Peyer's patch (tissue), 4 donors: Measurements from ENCODE around the gene FAM89A.
"Not testable (repeated sequence)": the region's sequence is repeated elsewhere in the genome, so short reads cannot be mapped to it uniquely, and the experiment has no call there.

Experiments
- POLR2A ChIP-seq, 2 donors: fragments of 450-650 bp; IDR thresholded peaks; one replicate each; pipeline ENCODE4 v1.5.1; 2017; ENCODE audit warnings: antibody characterized with exemption in 2 of 2, mild to moderate bottlenecking in 2 of 2, moderate library complexity in 2 of 2
- TF ChIP-seq, protein P1 (sequence below), 6 experiments: fragments of 450-650 bp in 4 of 6; fragments of 200-600 bp in 2 of 6; sonication (generic) in 1 of 6; IDR thresholded peaks; one replicate each; pipeline ENCODE4 v1.5.1; 2017 to 2019; ENCODE audit warnings: antibody characterized with exemption in 6 of 6, mild to moderate bottlenecking in 3 of 6, moderate library complexity in 1 of 6

DNA sequence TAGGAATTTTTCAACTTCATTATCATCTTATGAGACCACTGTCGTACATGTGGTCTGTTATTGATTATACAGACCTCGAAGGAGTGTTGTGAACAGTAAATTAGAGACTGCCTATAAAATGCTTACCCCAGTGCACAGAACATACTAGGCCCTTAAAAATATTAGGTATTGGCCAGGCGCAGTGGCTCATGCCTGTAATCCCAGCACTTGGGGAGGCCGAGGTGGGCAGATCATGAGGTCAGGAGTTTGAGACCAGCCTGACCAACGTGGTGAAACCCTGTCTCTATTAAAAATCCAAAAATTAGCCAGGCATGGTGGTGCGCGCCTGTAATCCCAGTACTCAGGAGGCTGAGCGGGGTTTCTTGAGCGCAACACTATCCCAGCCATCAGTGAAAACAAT is 10.9 kb upstream of the FAM89A start:
- TF ChIP-seq, protein P1, sequence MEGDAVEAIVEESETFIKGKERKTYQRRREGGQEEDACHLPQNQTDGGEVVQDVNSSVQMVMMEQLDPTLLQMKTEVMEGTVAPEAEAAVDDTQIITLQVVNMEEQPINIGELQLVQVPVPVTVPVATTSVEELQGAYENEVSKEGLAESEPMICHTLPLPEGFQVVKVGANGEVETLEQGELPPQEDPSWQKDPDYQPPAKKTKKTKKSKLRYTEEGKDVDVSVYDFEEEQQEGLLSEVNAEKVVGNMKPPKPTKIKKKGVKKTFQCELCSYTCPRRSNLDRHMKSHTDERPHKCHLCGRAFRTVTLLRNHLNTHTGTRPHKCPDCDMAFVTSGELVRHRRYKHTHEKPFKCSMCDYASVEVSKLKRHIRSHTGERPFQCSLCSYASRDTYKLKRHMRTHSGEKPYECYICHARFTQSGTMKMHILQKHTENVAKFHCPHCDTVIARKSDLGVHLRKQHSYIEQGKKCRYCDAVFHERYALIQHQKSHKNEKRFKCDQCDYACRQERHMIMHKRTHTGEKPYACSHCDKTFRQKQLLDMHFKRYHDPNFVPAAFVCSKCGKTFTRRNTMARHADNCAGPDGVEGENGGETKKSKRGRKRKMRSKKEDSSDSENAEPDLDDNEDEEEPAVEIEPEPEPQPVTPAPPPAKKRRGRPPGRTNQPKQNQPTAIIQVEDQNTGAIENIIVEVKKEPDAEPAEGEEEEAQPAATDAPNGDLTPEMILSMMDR (IDR thresholded peaks at IDR 0.05) = not testable (repeated sequence)
- TF ChIP-seq POLR2A (IDR thresholded peaks at IDR 0.05) = not testable (repeated sequence)
